Fibroblast of the aortic adventitia (primary cell): ENCODE measurements around the gene C3orf18. TPM values are rescaled to one million over a fixed set of nuclear protein-coding genes. Genes with fewer than 3 reads are reported as not detected.

Experiments used
- DNase-seq: peaks from one replicate; pipeline ENCODE4 v3.0.0-alpha.2; 2010; ENCODE audit warnings: low read depth
- H3K4me3 ChIP-seq: 2 replicates; pipeline ENCODE4 v1.5.1; 2011; ENCODE audit warnings: low read depth, mild to moderate bottlenecking, control low read depth, low read length, moderate library complexity
- total RNA-seq: library from RNA; depleted of rRNA; stranded (reverse); fragments of >200 nt; gene quantifications from 2 replicates; pipeline ENCODE4 v1.2.3, GENCODE V29; 2012; ENCODE audit warnings: low replicate concordance
- TF ChIP-seq, protein P1 (sequence below): IDR thresholded peaks from 2 replicates; pipeline ENCODE4 v1.5.1; 2011; ENCODE audit warnings: mild to moderate bottlenecking, low read length, control low read depth, inconsistent platforms; ENCODE audit not compliant: insufficient read depth

Gene C3orf18
- total RNA-seq, 1 donor = 13.3 TPM

DNA sequence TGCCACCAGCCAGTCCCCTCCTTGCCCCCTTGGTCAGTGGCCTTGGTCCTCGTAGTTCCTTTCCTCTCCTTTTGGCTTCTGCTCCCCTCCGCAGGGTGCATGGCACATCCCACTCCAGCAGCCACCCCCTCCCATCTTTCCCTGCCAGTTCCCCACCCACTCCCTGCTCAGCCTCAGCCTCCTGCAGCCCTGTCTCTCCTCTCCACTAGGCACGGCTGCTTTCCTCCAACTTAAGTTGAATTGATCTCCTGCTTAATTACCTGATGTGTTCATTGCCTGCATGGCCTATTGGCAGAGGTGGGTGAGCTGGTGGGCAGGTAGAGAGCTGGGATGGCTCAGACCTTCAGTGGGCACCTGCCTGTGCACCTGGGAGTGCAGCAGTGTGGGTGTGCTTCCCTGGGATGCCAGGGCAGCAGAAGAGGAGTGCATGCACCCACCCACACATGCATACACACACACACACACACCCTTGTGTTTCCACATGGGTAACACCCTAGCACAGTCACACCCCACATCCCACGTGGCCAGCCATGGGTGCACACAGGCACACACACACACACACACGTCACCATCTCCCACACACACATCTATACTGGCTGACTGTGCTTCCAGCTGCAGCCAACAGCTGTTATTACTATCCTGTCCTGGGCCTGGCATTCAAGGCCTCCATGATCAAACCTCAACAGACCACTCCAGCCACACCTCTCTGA lies 30.9 kb downstream of the C3orf18 start:
- TF ChIP-seq, protein P1, sequence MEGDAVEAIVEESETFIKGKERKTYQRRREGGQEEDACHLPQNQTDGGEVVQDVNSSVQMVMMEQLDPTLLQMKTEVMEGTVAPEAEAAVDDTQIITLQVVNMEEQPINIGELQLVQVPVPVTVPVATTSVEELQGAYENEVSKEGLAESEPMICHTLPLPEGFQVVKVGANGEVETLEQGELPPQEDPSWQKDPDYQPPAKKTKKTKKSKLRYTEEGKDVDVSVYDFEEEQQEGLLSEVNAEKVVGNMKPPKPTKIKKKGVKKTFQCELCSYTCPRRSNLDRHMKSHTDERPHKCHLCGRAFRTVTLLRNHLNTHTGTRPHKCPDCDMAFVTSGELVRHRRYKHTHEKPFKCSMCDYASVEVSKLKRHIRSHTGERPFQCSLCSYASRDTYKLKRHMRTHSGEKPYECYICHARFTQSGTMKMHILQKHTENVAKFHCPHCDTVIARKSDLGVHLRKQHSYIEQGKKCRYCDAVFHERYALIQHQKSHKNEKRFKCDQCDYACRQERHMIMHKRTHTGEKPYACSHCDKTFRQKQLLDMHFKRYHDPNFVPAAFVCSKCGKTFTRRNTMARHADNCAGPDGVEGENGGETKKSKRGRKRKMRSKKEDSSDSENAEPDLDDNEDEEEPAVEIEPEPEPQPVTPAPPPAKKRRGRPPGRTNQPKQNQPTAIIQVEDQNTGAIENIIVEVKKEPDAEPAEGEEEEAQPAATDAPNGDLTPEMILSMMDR = no peak
- DNase-seq = peak; percentile 18
- H3K4me3 ChIP-seq = no peak overlapping the region

DNA sequence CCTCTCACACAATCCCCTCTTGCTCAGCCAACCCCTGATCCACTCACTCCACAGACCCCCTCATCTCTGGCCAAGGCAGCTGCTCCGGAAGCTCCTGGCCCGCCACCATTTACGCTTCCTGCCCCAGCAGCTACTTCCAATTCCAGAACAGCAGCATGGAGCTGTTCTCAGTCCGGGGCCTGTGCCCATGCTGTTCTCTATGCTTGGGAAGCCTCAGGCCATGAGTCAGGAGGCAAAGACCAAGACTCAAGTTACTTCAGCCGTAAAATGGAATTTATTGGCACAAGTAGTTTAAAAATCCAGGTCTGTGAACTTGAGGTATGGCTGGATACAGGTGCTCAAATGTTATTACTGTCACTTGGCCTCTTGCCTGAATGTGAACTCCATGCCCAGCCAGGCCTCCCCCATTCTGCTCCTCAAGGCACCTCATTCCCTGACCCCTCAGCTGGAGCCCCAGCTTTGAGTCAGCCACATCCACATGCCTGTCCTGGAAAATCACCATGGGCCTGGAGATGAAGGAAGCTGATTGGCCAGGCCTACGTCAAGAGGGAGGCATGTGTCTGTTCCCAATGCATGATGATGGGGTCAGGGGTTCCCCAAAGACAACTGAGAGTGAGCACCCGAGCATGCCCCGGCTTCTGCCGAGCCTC lies 32.7 kb downstream of the C3orf18 start:
- no peak overlapping the region for H3K4me3 ChIP-seq
- TF ChIP-seq, protein P1 = no peak
- DNase-seq = no peak

DNA sequence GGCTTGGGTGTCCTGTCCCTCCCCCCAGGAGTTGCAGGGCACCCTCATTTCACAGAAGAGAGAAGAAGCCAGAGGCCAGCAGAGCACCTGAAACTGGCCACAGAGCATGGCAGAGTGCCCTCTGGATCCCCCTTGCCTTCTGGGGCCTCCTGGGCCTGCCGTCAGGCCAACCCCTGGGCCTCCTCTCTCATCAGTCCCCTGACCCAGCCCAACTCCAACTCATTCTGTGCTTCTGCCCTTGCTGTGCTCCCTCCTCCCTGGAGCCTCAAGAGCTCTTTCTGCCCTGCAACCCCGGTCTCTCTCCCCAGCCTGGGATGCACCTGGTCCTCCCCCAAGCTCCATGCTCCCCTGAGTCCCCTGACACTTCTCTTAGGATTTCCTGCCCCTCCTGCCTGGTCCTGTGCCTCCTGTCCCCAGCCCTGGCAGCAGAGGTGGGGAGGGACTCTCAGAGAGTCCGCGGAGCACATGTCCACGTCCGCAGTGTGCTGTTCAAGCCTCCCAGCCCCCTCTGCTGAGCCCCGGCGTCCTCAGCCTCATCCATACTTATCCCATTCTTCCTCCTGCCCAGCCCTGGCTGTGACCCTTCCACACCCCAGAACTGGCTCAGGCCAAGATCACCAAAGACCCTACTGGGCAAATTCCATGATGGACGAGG lies 33.6 kb downstream of the C3orf18 start:
- H3K4me3 ChIP-seq = no peak overlapping the region
- TF ChIP-seq, protein P1 = no peak
- DNase-seq = no peak

DNA sequence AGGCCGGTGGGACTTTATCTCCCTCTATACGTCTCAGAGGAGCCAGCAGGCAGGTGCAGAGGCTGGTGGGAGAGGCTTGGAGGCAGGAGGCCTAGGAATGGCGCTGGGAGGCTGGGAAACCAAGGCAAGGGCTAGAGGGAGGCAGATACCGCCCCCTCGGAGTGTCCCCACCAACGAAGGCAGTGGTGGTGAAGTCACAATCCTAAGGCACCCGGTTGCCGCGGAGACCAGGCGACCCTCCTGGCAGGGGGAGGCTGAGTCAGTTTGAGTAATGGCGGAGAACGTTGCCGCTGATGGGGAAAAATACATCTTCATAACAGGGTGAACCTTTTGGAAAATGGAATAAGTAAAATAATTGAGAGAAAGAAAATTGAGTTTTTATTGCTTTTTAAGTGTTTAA lies 34.2 kb downstream of the C3orf18 start:
- H3K4me3 ChIP-seq = no peak overlapping the region
- no peak for DNase-seq
- TF ChIP-seq, protein P1 = no peak

DNA sequence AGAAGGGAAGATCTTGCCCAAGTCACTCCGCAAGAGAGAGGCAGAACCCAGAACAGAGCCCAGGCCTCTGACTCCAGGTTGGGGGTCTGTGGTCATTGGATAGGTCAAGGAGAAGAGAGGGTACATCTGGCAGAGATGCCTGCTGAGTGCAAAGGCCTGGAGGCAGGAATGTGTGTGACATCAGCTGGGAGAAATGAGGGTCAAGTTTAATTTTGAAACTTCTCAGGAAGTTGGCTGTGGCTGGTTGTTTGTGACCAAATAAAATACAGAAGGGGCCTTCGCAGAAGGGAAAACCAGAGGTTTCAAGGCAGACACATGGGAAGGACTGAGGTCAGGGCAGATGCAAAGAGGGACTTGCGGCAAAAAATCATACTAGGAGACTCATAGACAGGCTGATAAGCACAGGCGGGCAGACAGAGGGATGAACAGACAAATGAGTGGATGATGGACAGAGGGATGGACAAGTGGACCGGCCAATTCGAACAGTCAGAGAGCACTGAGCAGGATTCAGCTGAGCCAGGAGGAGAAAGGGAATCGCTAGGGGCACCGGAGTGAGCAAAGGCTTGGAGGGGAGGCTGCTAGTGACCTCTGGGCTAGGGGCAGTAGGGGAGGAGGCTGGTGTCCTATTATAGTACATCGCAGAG lies 35.4 kb downstream of the C3orf18 start:
- TF ChIP-seq, protein P1 = peak; percentile 10
- no peak overlapping the region for H3K4me3 ChIP-seq
- DNase-seq = no peak

DNA sequence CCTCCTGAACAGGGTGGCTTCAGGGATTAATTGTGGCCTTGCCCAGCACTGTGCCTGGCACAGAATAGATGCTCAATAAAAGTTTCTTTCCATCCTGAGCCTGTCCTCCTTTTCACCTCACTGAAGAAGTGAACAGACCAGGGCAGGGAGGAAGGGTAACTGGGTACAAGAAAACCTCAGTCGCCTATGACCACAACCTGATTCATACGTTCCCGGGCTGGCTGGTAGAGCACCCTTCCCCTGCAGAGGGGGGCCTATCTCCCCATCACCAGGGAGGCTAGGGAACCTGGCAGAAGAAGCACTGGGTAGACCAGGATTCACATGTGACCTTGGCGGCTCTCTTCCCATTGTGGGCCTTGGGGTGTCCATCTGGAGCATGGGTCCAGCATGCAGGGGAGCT lies 36.3 kb downstream of the C3orf18 start:
- TF ChIP-seq, protein P1 = no peak
- DNase-seq = no peak

More for the DNA sequence above, 36.3 kb downstream of the C3orf18 start:
- no peak overlapping the region for H3K4me3 ChIP-seq
